SKM-1 (cell line): ENCODE data around the gene IREB2.
"Not testable (repeated sequence)": the region's sequence is repeated elsewhere in the genome, so short reads cannot be mapped to it uniquely, and the experiment has no call there.

ENCODE experiments used
- DNase-seq: peaks from one replicate; lab custom pipeline; 2025; ENCODE audit not compliant: unreplicated experiment; lab: John Stamatoyannopoulos, UW

Gene IREB2

DNA sequence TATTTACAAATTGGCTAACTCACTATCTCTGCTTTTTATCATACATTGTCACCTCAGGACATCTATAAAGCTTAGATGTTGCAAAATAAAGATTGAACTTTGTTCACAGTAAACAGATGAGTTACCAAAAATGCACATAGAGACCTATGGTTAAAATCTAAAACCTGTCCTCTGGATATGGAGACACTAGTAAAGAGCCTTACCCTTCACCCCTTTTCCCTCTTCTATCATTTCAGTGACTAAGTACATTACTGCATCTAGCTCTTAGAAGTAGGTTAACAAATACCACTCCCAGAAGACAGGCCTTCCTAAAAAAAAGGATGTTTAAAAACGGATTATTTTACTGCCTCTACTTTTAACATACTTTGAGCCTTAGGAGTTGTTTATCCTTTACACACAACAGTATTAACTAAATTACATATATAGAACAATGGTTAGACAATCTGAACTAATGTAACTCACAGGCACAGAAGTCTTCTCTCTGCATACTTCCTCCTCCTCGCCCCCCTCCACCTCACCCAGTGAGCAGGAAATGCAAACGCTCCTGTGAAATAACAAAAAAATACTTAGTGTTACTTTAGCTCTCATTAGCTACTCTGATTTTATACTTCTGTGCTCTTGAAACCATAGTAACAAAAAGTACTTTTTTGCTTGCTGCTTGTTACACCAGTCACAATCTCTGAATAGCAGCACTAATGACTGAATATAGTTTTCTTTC lies 23.3 kb downstream of the IREB2 start:
- no peak for DNase-seq

DNA sequence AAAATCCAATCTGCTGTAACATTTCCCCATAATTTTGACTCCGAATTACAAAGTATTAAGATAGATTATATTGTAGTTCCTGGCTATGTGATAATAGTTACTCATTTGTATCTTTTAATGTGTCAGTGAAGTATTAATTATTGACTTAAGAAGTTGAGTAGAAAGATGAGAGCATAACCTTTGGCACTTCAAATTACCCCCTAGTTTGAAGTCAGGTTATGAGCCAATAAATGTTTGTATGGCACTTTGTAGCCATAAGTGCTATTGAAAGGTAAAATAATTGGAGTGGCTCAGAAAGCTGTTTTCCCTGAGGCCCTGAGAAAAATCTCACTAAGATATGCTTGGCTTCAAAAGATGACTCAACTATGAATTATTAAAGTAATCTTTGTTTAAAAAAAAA lies 31.0 kb downstream of the IREB2 start:
- no peak for DNase-seq

DNA sequence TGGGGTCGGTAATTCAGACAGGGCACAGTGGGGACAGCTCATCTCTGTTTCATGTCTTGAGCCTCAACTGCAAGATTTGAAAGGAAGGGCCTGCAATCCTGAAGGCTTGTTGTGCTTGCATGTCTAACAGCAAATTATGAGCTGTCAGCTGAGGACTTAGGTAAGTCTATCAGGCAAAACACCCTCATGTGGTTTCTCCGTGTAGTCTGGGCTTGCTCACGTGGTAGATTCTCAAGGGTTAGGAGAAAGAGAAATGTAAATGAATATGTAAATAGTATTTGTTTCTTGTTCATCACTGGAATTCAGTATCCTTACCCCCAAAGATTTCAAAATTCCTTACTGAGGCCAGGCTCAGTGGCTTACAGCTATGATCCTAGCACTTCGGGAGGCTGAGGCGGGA lies 39.3 kb downstream of the IREB2 start:
- DNase-seq: no peak

DNA sequence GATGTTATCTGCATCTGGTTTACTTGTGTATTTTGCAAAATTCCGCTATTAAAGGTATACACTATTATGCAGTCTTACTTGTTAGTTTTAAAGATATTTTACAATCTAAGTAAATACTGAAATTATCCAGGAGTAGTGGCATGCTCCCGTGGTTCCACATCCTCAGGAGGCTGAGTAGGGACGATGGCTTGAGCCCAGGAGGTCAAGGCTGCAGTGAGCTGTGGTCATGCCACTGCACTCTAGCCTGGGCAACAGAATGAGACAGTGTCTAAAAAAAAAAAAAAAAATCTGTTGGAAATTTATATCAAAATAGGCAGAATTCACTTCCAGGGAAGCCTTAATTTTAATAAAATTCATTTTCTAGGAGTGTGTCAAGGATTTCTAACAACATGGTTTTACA lies 41.6 kb downstream of the IREB2 start:
- DNase-seq: no peak

DNA sequence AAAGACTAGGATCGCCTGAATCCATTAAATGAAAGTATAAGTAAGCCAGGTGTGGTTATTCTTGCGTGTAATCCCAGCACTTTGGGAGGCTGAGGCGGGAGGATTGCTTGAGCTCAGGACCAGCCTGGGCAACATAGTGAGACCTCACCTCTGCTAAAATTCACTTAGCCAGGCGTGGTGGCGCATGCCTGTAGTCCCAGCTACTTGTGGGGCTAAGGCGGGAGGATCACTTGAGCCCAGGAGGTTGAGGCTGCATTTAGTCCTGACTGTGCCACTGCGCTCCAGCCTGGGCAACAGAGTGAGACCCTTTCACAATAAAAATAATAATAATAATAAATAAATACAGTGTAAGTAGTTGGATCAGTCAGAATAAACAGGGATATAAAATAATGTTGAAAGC lies 43.9 kb downstream of the IREB2 start:
- DNase-seq: no peak

DNA sequence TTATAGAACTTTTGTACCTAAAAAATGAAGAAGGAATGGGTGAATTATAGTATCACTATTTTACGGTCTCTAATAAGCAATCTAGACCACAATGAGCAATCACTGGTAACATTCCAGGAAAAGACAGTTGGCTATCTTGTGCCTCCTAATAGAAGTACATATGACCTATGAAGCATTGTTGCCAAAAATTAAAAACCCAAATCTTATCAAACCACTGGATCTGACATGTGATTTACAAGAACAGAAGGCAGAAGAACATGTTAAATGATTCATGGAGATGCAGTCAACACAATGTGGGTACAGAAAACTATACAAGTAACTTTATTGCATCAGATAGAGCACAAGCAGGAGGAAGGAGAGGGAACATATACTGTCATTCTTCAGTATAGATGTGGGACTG lies 54.9 kb downstream of the IREB2 start:
- DNase-seq: no peak

DNA sequence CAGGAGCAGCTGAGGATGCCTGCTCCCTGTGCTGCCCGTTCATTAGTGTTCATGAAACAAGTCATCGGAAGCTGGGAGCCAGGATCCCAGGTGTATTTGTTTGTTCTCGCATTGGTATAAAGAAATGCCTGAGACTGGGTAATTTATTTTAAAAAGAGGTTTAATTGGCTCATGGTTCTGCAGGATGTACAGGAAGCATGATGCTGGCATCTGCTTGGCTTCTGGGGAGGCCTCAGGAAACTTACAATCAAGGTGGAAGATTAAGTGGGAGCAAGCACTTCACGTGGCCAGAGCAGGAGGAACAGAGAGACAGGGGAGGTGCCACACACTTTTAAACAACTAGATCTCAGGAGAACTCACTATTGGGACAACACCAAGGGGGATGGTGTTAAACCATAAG lies 63.8 kb downstream of the IREB2 start:
- DNase-seq: no peak

DNA sequence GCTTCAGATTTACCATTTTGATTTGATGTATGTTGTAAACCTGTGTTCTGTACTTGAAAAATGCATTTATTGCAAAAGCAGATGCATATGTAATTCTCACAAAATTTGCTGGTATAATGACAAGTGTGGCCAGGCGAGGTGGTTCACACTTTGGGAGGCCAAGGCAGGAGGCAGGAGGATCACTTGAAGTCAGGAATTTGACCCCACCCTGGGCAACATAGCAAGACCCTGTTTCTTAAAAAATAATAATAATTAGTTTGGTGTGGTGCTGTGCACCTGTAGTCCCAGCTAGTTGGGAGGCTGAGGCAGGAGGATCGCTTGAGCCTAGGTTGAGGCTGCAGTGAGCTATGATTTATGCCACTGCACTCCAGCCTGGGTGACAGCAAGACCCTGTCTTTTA lies 64.6 kb downstream of the IREB2 start:
- no peak for DNase-seq

DNA sequence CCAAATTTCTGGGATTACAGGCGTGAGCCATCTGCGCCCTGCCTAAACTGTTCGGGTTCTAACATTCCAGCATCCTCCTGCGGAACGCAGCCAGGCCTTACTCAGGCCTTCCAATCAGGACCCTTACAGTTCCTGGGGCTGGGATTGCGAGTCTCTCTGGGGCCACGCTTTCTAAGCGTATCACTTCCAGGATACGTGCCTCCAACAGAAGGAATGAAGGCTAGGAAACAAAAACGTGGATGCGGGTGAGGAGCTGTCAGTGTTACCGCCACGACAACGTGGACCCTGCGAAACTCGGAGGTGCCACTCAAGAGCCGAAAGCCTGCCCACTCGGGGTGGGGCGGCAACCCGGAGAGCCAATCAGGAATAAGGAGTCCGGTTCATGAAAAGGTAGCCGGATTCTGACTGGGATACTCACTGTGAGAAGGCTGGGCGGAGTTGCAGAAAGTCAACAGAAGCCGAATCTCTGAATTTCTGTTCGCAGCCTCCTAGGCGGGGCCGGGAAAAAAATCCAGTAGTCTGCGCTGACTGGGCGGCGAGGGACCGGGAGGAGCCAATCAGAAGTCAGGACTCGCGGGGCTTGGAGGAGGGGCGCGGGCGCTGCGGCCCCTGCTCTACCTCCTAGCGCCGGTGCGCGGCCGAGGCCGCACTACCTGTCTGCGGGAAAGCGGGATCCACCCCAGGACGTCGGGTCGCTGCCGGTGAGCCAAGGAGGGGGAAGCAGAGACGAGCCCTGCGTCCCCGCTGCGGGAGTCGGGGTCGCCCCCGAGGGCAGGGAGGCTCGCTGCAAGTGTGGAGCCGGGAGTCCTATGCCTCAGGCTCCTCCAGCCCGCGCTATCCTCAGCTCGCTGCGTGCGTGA lies 69.2 kb downstream of the IREB2 start, which contains the start of gene HYKK:
Gene HYKK, plus strand, starts transcription at position 607 of the 860 bp plus-strand sequence. CDS start 5,512 bp downstream, outside the sequence.
- peak; percentile 71 for DNase-seq

DNA sequence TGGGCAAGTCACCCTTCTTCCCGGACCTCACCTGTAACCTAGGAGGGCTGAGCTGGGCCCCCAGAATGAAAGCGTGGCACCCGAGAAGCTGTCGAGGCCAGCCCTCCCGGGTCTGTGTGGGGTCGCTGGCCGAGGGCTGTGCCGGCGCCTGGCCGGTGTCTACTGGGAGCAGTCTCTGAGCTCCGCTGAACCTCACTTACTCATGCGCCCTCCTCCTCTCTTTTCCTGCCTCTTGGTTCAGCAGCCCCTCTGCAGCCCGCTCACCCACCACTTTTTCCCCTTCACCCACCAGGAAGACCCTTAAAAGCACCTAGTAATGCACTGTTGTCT lies 69.8 kb downstream of the IREB2 start:
- DNase-seq: no peak

DNA sequence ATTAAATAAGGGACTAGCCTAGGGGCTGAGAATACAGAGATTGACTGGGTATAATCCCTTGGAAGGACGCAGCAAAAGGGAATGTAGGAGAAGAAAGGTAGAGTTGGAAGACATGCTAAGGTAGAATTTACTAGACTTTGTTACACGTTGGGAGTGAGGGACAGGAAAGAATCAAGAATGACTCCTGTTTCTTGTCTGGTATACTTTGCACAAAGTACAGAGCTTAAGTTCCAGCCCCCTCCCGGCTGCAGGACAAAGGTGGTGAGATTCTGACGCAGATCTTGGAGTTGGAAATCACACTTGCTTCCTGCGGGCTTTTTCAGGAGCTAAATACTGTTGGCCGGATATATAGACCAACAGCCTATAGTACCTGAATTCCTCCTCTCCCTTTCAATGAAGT lies 70.3 kb downstream of the IREB2 start:
- no peak for DNase-seq

DNA sequence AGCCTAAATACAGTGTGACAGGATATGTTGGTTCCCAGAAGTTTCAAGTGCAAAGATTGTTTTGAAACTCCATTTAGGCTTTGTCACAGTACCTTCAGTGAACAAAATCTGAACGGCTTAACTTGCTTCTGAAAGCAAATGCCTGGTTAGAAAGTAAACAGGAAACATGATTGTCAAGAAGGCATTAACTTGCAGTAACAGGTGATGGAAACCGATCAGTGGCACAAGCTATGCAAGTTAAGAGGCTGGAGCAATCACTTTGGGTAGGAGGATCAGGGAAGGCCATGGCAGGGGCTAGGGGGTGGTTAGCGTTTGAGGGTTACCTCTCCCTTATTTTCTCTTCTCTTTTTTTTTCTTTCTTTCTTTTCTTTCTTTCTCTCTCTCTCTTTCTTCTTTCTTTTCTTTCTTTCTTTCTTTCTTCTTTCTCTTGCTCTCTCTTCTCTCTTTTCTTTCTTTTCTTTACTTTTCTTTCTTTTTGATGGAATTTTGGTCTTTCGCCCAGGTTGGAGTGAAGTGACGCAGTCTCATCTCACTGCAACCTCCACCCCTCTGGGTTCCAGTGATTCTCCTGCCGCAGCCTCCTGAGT lies 71.8 kb downstream of the IREB2 start:
- no peak for DNase-seq

DNA sequence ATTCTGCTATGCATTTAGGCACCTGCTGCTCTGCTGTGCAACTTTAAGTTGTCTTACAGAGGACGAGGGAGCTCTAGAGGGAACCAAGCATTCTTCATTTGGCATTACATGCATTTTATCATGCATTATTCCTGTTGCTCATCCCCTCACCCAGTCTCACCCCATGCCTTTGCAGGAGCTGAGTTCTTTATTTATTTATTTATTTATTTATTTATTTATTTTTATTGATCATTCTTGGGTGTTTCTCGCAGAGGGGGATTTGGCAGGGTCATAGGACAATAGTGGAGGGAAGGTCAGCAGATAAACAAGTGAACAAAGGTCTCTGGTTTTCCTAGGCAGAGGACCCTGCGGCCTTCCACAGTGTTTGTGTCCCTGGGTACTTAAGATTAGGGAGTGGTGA lies 82.0 kb downstream of the IREB2 start:
- not testable (repeated sequence) for DNase-seq

DNA sequence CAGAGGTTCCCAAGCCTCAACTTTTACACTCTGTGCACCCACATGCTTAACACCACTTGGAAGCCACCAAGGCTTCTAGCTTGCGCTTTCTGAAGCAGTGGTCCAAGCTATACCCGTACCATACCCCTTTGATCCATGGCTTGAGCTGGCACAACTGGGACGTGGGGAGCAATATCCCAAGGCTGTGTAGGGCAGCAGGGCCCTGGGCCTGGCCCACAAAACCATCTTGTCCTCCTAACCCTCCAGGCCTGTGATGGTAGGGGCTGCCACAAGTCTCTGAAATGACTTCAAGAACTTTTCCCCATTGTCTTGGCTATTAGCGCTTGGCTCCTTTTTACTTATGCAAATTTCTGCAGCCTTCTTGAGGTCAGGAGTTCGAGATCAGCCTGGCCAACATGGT lies 86.2 kb downstream of the IREB2 start:
- DNase-seq: no peak

DNA sequence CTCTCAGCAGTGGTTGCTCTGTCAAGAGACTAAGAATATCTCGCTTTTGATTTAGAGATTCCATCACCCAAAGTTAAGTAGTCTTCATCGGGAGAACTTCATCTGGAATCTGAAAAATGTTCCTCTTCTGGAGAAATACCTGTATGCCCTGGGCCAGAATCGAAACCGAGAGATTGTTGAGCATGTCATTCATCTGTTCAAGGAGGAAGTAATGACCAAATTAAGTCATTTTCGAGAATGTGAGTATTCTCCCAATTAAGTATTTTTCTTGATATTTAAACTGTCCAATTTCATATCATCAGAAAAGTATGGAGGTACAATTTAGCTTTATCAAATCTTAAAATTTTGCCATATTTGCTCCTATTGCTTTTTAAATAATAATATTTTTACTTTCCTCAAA lies 89.3 kb downstream of the IREB2 start:
- no peak for DNase-seq

DNA sequence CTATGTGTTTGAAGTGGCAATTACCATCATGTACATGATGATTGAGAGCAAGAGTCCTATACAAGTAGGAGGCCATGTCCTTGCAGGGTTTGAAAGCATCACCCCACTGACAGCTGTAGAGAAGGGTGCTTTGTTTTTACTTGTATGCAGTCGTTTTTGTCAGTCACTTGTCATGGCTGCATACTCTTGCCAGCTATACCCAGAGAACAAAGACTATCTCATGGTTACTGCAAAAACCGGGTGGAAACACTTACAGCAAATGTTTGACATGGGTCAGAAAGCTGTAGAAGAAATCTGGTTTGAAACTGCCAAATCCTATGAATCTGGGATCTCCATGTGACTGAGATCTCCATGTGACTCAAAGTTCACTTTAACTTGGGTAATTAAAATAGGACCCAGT lies 95.3 kb downstream of the IREB2 start:
- DNase-seq: no peak

DNA sequence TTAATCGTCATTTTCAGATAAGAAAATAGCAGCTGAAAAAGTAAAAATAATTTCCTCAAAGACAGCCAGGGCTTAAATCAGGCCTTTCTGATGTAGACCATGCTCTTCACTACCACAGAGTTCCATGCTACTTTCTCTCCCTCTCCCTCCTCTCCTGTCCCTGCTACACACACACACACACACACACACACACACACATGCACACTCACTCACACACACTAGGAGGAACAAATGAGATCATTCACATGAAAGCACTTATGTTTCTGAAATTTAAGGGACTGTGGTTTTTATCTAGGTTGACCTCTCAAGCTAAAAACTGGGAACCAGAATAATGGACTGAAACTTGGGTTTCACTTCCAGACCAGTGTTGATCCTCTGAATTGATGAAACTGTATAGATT lies 98.1 kb downstream of the IREB2 start:
- no peak for DNase-seq

DNA sequence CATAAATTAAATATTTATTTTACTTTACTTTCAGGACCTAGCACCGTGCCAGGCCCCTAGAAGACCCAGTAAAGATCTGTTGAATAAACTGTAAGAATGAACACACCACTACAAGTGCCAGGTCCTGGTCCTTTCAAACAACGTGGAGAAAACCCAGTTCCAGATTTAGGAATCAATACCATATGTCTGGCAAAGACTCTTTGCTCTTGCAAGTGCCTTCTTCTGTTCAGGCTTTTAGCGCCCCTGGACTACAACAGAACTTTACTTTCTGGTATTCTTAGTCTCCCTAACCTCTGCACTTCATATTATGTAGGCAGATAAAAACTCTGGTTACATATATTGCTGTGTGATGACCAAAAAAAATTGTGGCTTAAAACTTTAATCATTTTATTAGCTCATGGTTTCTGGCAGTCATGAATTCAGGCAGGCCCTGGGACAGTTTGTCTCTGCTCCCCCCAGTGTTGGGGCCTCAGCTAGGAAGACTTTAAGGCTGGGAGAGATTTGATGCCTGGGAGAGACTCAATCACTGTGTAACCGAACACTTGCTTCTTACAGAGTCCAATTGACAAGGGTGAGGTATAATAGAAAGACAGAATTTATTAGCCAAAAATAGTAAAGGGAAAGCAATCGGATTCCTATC lies 99.4 kb downstream of the IREB2 start:
- no peak for DNase-seq

DNA sequence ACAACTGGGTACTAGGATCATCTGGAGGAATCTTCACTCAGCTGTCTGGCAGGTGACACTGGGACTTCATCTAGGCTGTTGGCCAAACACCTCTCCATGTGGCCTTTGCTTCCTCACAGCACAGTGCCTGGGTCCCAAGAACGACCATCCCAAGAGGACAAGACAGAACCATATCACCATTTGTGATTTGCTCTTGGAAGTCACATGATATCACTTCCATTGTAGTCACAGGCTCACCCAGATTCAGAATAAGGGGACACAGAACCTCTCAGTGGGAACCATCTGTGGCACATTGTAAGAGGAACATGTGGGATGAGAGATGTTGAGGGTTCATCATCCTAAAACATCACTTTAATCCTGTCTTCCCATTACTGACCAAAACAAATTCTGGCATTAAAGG lies 100.3 kb downstream of the IREB2 start:
- no peak for DNase-seq

DNA sequence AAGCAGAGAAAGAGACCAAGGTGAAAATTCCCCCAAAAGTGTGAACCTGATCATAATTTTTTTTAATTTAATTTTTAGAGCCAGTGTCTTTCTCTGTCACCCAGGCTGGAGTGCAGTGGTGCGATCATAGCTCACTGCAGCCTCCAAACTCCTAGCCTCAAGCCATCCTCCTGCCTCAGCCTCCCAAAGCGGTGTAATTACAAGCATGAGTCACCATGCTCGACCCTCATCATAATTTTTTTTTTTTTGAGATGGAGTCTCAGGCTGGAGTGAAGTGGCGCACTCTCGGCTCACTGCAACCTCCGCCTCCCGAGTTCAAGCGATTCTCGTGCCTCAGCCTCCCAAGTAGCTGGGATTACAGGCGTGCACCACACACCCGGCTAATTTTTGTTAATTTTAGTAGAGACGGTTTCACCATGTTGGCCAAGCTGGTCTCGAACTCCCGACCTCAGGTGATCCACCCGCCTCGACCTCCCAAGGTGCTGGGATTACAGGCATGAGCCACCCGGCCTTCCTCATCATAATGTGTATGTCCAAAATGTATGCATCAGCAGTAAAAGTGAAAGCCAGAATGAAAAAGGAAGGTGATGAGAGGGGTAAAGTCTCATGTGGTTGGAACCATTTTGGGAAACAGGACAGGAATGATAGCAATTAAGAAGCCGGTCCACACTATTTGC lies 101.6 kb downstream of the IREB2 start:
- DNase-seq: not testable (repeated sequence)
